ENCODE data around the gene LMAN1L.

DNA sequence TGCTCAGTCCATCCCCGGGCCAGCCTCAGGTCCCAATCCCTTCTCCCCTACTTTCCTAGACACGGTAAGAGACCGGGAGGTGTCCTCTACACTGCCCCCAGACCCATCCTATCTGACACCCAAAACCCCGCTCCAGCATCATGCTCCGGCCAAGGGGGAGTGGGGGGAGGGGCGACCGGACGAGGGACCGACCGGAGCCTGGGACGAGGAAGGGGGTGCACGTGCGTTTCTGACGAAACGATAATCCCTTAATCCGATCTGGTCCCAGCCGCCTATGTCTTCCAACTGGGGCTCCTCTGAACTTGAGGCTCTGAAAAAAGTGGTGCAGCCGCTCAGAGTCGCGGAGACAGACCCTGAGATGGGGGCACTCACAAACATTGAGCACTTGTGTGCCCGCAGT lies 14.3 kb downstream of the LMAN1L start:
- TF ChIP-seq CTCF (IDR thresholded peaks at IDR 0.05), result no peak
- TF ChIP-seq POLR2A (IDR thresholded peaks at IDR 0.05), result no peak
